GM18909 (cell line): Measurements from ENCODE around the gene ATP11C.
A peak's percentile ranks its signal among the peaks of the same experiment; 100 is the strongest.
"Not testable (repeated sequence)": the region's sequence is repeated elsewhere in the genome, so short reads cannot be mapped to it uniquely, and the experiment has no call there.

Experiments used
- ATAC-seq: cut with Tn5 transposase; IDR thresholded peaks from one replicate; pipeline ENCODE4 v1.9.1; 2021; ENCODE audit warnings: mild to moderate bottlenecking; ENCODE audit not compliant: unreplicated experiment, poor library complexity

Gene ATP11C

GRCh38 chrX:139869796-139870195 lies 63.1 kb downstream of the ATP11C start:
- ATAC-seq = no peak

- ATAC-seq = no peak
Measured at GRCh38 chrX:139864640-139865039, 68.2 kb downstream of the ATP11C start.

- no peak for ATAC-seq
Measured at GRCh38 chrX:139862208-139862607, 70.6 kb downstream of the ATP11C start.

GRCh38 chrX:139856826-139857225 lies 76.0 kb downstream of the ATP11C start:
- not testable (repeated sequence) for ATAC-seq

GRCh38 chrX:139851730-139852129 lies 81.1 kb downstream of the ATP11C start:
- no peak for ATAC-seq

GRCh38 chrX:139850968-139851367 lies 81.9 kb downstream of the ATP11C start:
- ATAC-seq = no peak

- ATAC-seq = peak; percentile 53
Measured at GRCh38 chrX:139844884-139845283, 88.0 kb downstream of the ATP11C start.

- peak; percentile 72 for ATAC-seq
Measured at GRCh38 chrX:139844163-139844562, 88.7 kb downstream of the ATP11C start.

- no peak for ATAC-seq
Measured at GRCh38 chrX:139842326-139843185, 90.3 kb downstream of the ATP11C start.

GRCh38 chrX:139836335-139836734 lies 96.5 kb downstream of the ATP11C start:
- ATAC-seq = not testable (repeated sequence)

- ATAC-seq = no peak
Measured at GRCh38 chrX:139834879-139835278, 98.0 kb downstream of the ATP11C start.

GRCh38 chrX:139832718-139833309 lies 100.0 kb downstream of the ATP11C start:
- no peak for ATAC-seq

GRCh38 chrX:139831675-139832456 lies 101.0 kb downstream of the ATP11C start:
- peak; percentile 81 for ATAC-seq

- ATAC-seq = no peak
Measured at GRCh38 chrX:139831017-139831416, 101.8 kb downstream of the ATP11C start.

- ATAC-seq = no peak
Measured at GRCh38 chrX:139828830-139829229, 104.0 kb downstream of the ATP11C start.

GRCh38 chrX:139828033-139828432 lies 104.8 kb downstream of the ATP11C start:
- peak; percentile 46 for ATAC-seq

GRCh38 chrX:139826065-139827044 lies 106.5 kb downstream of the ATP11C start:
- ATAC-seq = no peak

- ATAC-seq = no peak
Measured at GRCh38 chrX:139825618-139826017, 107.2 kb downstream of the ATP11C start.

- ATAC-seq = no peak
Measured at GRCh38 chrX:139823806-139824205, 109.0 kb downstream of the ATP11C start.
